GM12878 (cell line): ENCODE results near the gene SUB1. TPM values are rescaled to one million over a fixed set of nuclear protein-coding genes. Genes with fewer than 3 reads are reported as not detected.

Source experiments
- ASH2L ChIP-seq: fragments of 300-600, 200-600 bp; sonication (generic); IDR thresholded peaks from 2 replicates; pipeline ENCODE4 v1.6.1; 2017; ENCODE audit warnings: low read depth, mild to moderate bottlenecking, borderline replicate concordance
- BACH1 ChIP-seq: fragments of 450-650 bp; IDR thresholded peaks from 2 replicates; pipeline ENCODE4 v1.6.1; 2017; ENCODE audit warnings: mild to moderate bottlenecking, borderline replicate concordance
- BCL11A ChIP-seq: IDR thresholded peaks from 2 replicates; pipeline ENCODE4 v1.6.1; 2011; ENCODE audit warnings: low read depth, low read length
- BCL3 ChIP-seq: IDR thresholded peaks from 2 replicates; pipeline ENCODE4 v1.6.1; 2011; ENCODE audit warnings: borderline replicate concordance, low read depth, mild to moderate bottlenecking, moderate library complexity, low read length; ENCODE audit not compliant: insufficient read depth, poor library complexity, severe bottlenecking
- CBFB ChIP-seq: IDR thresholded peaks from 2 replicates; pipeline ENCODE4 v1.6.1; 2016; ENCODE audit warnings: antibody characterized with exemption, low read depth
- CBX3 ChIP-seq: fragments of 200-600 bp; sonication (generic); IDR thresholded peaks from 2 replicates; pipeline ENCODE4 v1.6.1; 2016; ENCODE audit warnings: low read depth, borderline replicate concordance
- CREB1 ChIP-seq: IDR thresholded peaks from 2 replicates; pipeline ENCODE4 v1.6.1; 2012; ENCODE audit warnings: low read depth, mild to moderate bottlenecking, inconsistent platforms
- EED ChIP-seq: sonication (generic); IDR thresholded peaks from 2 replicates; pipeline ENCODE4 v1.6.1; 2016; ENCODE audit warnings: antibody characterized with exemption, low read depth
- EGR1 ChIP-seq, 2 experiments: IDR thresholded peaks; 1 replicate in 1 of 2; 2 replicates in 1 of 2; pipeline ENCODE4 v1.6.1; 2011 to 2012; ENCODE audit warnings: low read depth in 2 of 2, low read length in 2 of 2, borderline replicate concordance in 1 of 2, mild to moderate bottlenecking in 1 of 2, moderate library complexity in 1 of 2
- HCFC1 ChIP-seq: fragments of 150-350 bp; IDR thresholded peaks from 2 replicates; pipeline ENCODE4 v1.6.1; 2014; ENCODE audit warnings: low read length
- HDGF ChIP-seq: fragments of 450-650 bp; IDR thresholded peaks from 2 replicates; pipeline ENCODE4 v1.6.1; 2016; ENCODE audit warnings: antibody characterized with exemption
- IKZF2 ChIP-seq, 2 experiments: fragments of 450-650 bp; IDR thresholded peaks; 2 replicates each; pipeline ENCODE4 v1.6.1; 2017; ENCODE audit warnings: mild to moderate bottlenecking in 2 of 2, moderate library complexity in 2 of 2
- LARP7 ChIP-seq: fragments of 450-650 bp; IDR thresholded peaks from 2 replicates; pipeline ENCODE4 v1.6.1; 2017; ENCODE audit warnings: mild to moderate bottlenecking
- MEF2B ChIP-seq: fragments of 450-650 bp; IDR thresholded peaks from 2 replicates; pipeline ENCODE4 v1.6.1; 2018; ENCODE audit warnings: mild to moderate bottlenecking, moderate library complexity; ENCODE audit not compliant: partially characterized antibody, poor library complexity, severe bottlenecking
- POLR2AphosphoS5 ChIP-seq: IDR thresholded peaks from 2 replicates; pipeline ENCODE4 v1.6.1; 2011; ENCODE audit warnings: mild to moderate bottlenecking, low read length, inconsistent platforms
- RUNX3 ChIP-seq: IDR thresholded peaks from 2 replicates; pipeline ENCODE4 v1.6.1; 2012; ENCODE audit warnings: low read length, inconsistent platforms
- SMARCA5 ChIP-seq: fragments of 450-650 bp; IDR thresholded peaks from 2 replicates; pipeline ENCODE4 v1.6.1; 2017; ENCODE audit warnings: mild to moderate bottlenecking
- SPI1 ChIP-seq: IDR thresholded peaks from 2 replicates; pipeline ENCODE4 v1.6.1; 2011; ENCODE audit warnings: low read depth, mild to moderate bottlenecking, low read length, moderate library complexity, borderline replicate concordance; ENCODE audit not compliant: insufficient read depth
- SREBF1 ChIP-seq: IDR thresholded peaks from 2 replicates; pipeline ENCODE4 v1.6.1; 2012; ENCODE audit warnings: mild to moderate bottlenecking, low read length
- SUPT20H ChIP-seq: IDR thresholded peaks from 2 replicates; pipeline ENCODE4 v1.6.1; 2011; ENCODE audit warnings: low read depth, mild to moderate bottlenecking, low read length, moderate library complexity, borderline replicate concordance; ENCODE audit not compliant: control insufficient read depth
- SUZ12 ChIP-seq: fragments of 200-600 bp; sonication (generic); IDR thresholded peaks from one replicate; pipeline ENCODE4 v1.6.1; 2018; ENCODE audit warnings: antibody characterized with exemption, mild to moderate bottlenecking; ENCODE audit not compliant: unreplicated experiment
- TCF3 ChIP-seq: IDR thresholded peaks from 2 replicates; pipeline ENCODE4 v1.6.1; 2012; ENCODE audit warnings: low read depth, mild to moderate bottlenecking, low read length, borderline replicate concordance; ENCODE audit not compliant: insufficient read depth
- USF2 ChIP-seq: IDR thresholded peaks from 2 replicates; pipeline ENCODE4 v1.6.1; 2011; ENCODE audit warnings: low read depth, low read length, improper control_type of control experiment, borderline replicate concordance
- ZBTB33 ChIP-seq: fragments of 450-650 bp; IDR thresholded peaks from 2 replicates; pipeline ENCODE4 v1.6.1; 2017; ENCODE audit warnings: mild to moderate bottlenecking
- ZNF217 ChIP-seq: fragments of 450-650 bp; IDR thresholded peaks from 2 replicates; pipeline ENCODE4 v1.6.1; 2017; ENCODE audit warnings: antibody characterized with exemption, mild to moderate bottlenecking
- ZNF24 ChIP-seq: fragments of 450-650 bp; IDR thresholded peaks from 2 replicates; pipeline ENCODE4 v1.6.1; 2017; ENCODE audit warnings: antibody characterized with exemption, mild to moderate bottlenecking
- ZSCAN29 ChIP-seq: fragments of 450-650 bp; IDR thresholded peaks from 2 replicates; pipeline ENCODE4 v1.6.1; 2017; ENCODE audit warnings: mild to moderate bottlenecking, moderate library complexity
- polyA plus RNA-seq, 11 experiments: library from polyadenylated mRNA; depleted of rRNA in 4 of 11; unstranded in 6 of 11; stranded (reverse) in 5 of 11; fragments of >200 nt; fragmentation: Nextera tagmentation in 4 of 11; fragmentation: Illumina TruSeq in 1 of 11; extraction: Ambion mirVana in 4 of 11; extraction: Trizol in 1 of 11; gene quantifications; 1 replicate in 1 of 11; 2 replicates in 10 of 11; pipeline versions ENCODE4 v1.2.1 to v1.2.3, GENCODE V29; 2011 to 2016; ENCODE audit warnings: inconsistent platforms in 2 of 11, missing spikeins in 2 of 11, low read depth in 1 of 11
- total RNA-seq, 4 experiments: library from RNA; depleted of rRNA in 3 of 4; stranded (reverse); fragments of >200 nt in 3 of 4; fragmentation: Illumina TruSeq in 1 of 4; extraction: Trizol in 1 of 4; gene quantifications; 2 replicates each; pipeline versions ENCODE4 v1.2.1 to v1.2.3, GENCODE V29; 2013 to 2021
- TF ChIP-seq, protein P1 (sequence below): IDR thresholded peaks from 2 replicates; pipeline ENCODE4 v1.6.1; 2011; ENCODE audit warnings: mild to moderate bottlenecking, low read depth, low read length, moderate library complexity; ENCODE audit not compliant: insufficient replicate concordance

SUB1 gene
- total and polyA plus RNA-seq, 10 of the 15 experiments (the other 5 are each of a cell fraction or from before 2014, with no cell fraction given) = 468 to 2,785 (median 1,145) TPM

DNA sequence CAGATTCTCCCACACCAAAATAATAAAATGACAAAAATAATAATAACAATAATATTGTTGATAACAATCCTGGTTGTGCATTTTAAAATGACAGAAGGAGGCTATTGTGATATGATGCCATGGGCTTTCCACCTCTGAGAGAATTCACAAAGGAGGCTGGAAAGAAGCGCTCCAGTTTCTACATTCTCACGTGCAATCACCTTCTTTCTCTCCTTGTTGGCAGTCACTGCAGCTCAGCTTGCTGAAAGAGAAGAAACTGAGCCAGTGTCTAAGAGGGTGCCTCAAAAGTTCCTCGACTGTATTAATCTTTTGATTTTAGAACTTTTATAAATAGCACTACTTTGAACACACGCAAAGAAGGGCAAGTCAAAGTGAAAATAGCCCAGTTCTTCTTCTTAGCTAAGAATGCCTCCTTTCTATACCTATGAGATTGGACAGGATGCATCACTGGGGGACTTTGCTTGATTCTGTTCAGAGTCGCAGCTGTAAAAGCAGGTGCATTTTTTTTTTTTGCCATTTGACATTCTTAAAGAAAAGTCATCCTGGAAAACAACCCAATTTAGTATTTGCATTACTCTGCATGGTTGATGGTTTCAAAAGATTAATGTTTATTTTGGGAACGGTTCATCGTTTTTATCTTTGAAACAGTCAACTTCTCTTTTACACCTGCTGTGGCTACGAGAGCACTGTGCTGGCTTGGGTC lies 12.4 kb upstream of the SUB1 start (continued):
- TF ChIP-seq CREB1 (peak; percentile 54), EED (peak; percentile 82), HCFC1 (no peak), ZBTB33 (no peak), ZNF24 (no peak), CBX3 (no peak), RUNX3 (peak; percentile 83), BCL3 (peak; percentile 75), CBFB (peak; percentile 79), USF2 (no peak), MEF2B (peak; percentile 89), SPI1 (peak; percentile 94), ZNF217 (peak; percentile 92), ZSCAN29 (no peak), BCL11A (peak; percentile 93), TCF3 (peak; percentile 93), HDGF (no peak), EGR1 (IDR thresholded peaks at IDR 0.05; ENCODE audit: borderline replicate concordance in 1 of 2, low read depth in 2 of 2, low read length in 2 of 2) (no peak), LARP7 (no peak), IKZF2 (IDR thresholded peaks at IDR 0.05) (peak; percentile 70 to 75), ASH2L (no peak), BACH1 (no peak), POLR2AphosphoS5 (peak; percentile 53), SUPT20H (no peak), SUZ12 (no peak), SMARCA5 (no peak), SREBF1 (no peak)
- TF ChIP-seq, protein P1, sequence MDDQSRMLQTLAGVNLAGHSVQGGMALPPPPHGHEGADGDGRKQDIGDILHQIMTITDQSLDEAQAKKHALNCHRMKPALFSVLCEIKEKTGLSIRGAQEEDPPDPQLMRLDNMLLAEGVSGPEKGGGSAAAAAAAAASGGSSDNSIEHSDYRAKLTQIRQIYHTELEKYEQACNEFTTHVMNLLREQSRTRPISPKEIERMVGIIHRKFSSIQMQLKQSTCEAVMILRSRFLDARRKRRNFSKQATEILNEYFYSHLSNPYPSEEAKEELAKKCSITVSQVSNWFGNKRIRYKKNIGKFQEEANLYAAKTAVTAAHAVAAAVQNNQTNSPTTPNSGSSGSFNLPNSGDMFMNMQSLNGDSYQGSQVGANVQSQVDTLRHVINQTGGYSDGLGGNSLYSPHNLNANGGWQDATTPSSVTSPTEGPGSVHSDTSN = no peak
